ENCODE data around the gene PCLO. TPM values are rescaled to one million over a fixed set of nuclear protein-coding genes. Genes with fewer than 3 reads are reported as not detected.

Gene PCLO
- total RNA-seq, 1 experiment from 2014 or later, result 4.1 TPM

- DNase-seq, result no peak
- BruUV-seq (replicated peaks), result no TSS peak
- Mint-ChIP-seq H3K36me3 (ENCODE audit: insufficient read depth, unreplicated experiment) (no peaks in the 10 kb centered on the region), H3K27ac (ENCODE audit: unreplicated experiment) (no peak overlapping the region), H3K4me1 (ENCODE audit: low read depth, unreplicated experiment) (no peaks in the 10 kb centered on the region), H3K4me3 (ENCODE audit: unreplicated experiment) (no peak overlapping the region), H3K9me3 (ENCODE audit: unreplicated experiment) (no peaks in the 10 kb centered on the region), H3K27me3 (ENCODE audit: insufficient read depth, unreplicated experiment) (no peaks in the 10 kb centered on the region)
- intact Hi-C loops (cut with micrococcal nuclease; ENCODE audit: unreplicated experiment), result no loop called here
- Histone ChIP-seq H3K36me3 (ENCODE audit: control insufficient read depth, insufficient read depth, low read length) (no peaks in the 10 kb centered on the region), H3K4me3 (ENCODE audit: low read depth, low read length) (no peak overlapping the region), H3K4me1 (no peaks in the 10 kb centered on the region), H3K27me3 (replicated peaks; ENCODE audit: control insufficient read depth, insufficient read depth, low read length) (no peaks in the 10 kb centered on the region), H3K9me3 (no peaks in the 10 kb centered on the region)
- ChIA-PET POLR2A (no interaction called here), CTCF (no interaction called here)
- no peak for TF ChIP-seq CTCF (IDR thresholded peaks at IDR 0.05; ENCODE audit: insufficient read depth in 1 of 2, low read depth in 1 of 2, low read length in 1 of 2, severe bottlenecking in 1 of 2, unreplicated experiment in 1 of 2)
These were observed 346.4 kb downstream of the PCLO start for GRCh38 chr7:82816272-82816671.

- peak in 1 of 2 experiments; percentile 23 for DNase-seq
- H3K4me1 Mint-ChIP-seq (ENCODE audit: low read depth, unreplicated experiment), result no peaks in the 10 kb centered on the region
- no peaks in the 10 kb centered on the region for H3K27me3 Mint-ChIP-seq (ENCODE audit: insufficient read depth, unreplicated experiment)
- POLR2A ChIA-PET, result no interaction called here
- no peaks in the 10 kb centered on the region for H3K9me3 ChIP-seq
- no peaks in the 10 kb centered on the region for H3K27me3 ChIP-seq (replicated peaks; ENCODE audit: control insufficient read depth, insufficient read depth, low read length)
- intact Hi-C loops (cut with micrococcal nuclease; ENCODE audit: unreplicated experiment), result loop anchor here (5.0 kb wide), 1 partner anchor 557 kb away; no protein-coding TSS in a partner anchor
- no peak overlapping the region for H3K27ac Mint-ChIP-seq (ENCODE audit: unreplicated experiment)
- H3K4me3 ChIP-seq (ENCODE audit: low read depth, low read length), result no peak overlapping the region
- H3K36me3 ChIP-seq (ENCODE audit: control insufficient read depth, insufficient read depth, low read length), result no peaks in the 10 kb centered on the region
- H3K4me1 ChIP-seq, result no peaks in the 10 kb centered on the region
- BruUV-seq (replicated peaks), result no TSS peak
- TF ChIP-seq CTCF (IDR thresholded peaks at IDR 0.05; ENCODE audit: insufficient read depth in 1 of 2, low read depth in 1 of 2, low read length in 1 of 2, severe bottlenecking in 1 of 2, unreplicated experiment in 1 of 2), result peak; percentile 43 to 65
- CTCF ChIA-PET, result interaction anchor here (1.0 kb wide), 1 partner anchor 23 kb away, joined by 3 read pairs; no protein-coding TSS in a partner anchor
- H3K9me3 Mint-ChIP-seq (ENCODE audit: unreplicated experiment), result no peaks in the 10 kb centered on the region
- H3K4me3 Mint-ChIP-seq (ENCODE audit: unreplicated experiment), result no peak overlapping the region
- H3K36me3 Mint-ChIP-seq (ENCODE audit: insufficient read depth, unreplicated experiment), result no peaks in the 10 kb centered on the region
These were observed 352.0 kb downstream of the PCLO start for GRCh38 chr7:82810558-82811259.

GRCh38 chr7:82808633-82809032 is 354.1 kb downstream of the PCLO start:
- H3K36me3 Mint-ChIP-seq (ENCODE audit: insufficient read depth, unreplicated experiment), result no peaks in the 10 kb centered on the region
- no peaks in the 10 kb centered on the region for H3K36me3 ChIP-seq (ENCODE audit: control insufficient read depth, insufficient read depth, low read length)

More at GRCh38 chr7:82808633-82809032, 354.1 kb downstream of the PCLO start:
- no peaks in the 10 kb centered on the region for H3K4me1 Mint-ChIP-seq (ENCODE audit: low read depth, unreplicated experiment)
- no peak overlapping the region for H3K4me3 Mint-ChIP-seq (ENCODE audit: unreplicated experiment)
- intact Hi-C loops (cut with micrococcal nuclease; ENCODE audit: unreplicated experiment), result loop anchor here (10.0 kb wide), 1 partner anchor 64 kb away; no protein-coding TSS in a partner anchor
- Histone ChIP-seq H3K4me3 (ENCODE audit: low read depth, low read length) (no peak overlapping the region), H3K9me3 (no peaks in the 10 kb centered on the region), H3K4me1 (no peaks in the 10 kb centered on the region), H3K27me3 (replicated peaks; ENCODE audit: control insufficient read depth, insufficient read depth, low read length) (no peaks in the 10 kb centered on the region)
- TF ChIP-seq CTCF (IDR thresholded peaks at IDR 0.05; ENCODE audit: insufficient read depth in 1 of 2, low read depth in 1 of 2, low read length in 1 of 2, severe bottlenecking in 1 of 2, unreplicated experiment in 1 of 2), result no peak
- ChIA-PET CTCF (no interaction called here), POLR2A (no interaction called here)
- DNase-seq, result no peak
- H3K27me3 Mint-ChIP-seq (ENCODE audit: insufficient read depth, unreplicated experiment), result no peaks in the 10 kb centered on the region
- H3K9me3 Mint-ChIP-seq (ENCODE audit: unreplicated experiment), result no peaks in the 10 kb centered on the region
- H3K27ac Mint-ChIP-seq (ENCODE audit: unreplicated experiment), result no peak overlapping the region
- BruUV-seq (replicated peaks), result no TSS peak

Measured in Caco-2 (cell line).